ENCODE measurements around the gene SPHKAP.

DNA sequence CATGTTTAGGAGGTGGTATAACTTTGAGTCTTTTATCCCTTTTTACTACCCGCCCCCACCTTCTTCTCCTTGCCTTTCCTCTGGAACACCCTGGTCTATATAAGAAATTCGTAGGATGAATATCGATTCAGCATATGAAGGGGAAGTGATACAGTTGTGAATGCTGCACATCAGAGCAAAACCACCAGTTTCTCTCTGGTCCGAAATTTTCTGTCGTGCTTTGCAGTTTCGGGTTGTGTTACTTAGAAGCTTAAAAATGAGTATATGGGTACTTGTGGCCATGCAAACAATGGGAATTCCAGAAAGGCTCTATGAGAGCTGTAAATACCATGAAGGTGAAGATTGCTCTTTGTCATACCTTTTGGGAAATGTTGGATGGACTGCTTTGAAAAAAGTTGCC is 249.5 kb downstream of the SPHKAP start:
- TF ChIP-seq, protein P1, sequence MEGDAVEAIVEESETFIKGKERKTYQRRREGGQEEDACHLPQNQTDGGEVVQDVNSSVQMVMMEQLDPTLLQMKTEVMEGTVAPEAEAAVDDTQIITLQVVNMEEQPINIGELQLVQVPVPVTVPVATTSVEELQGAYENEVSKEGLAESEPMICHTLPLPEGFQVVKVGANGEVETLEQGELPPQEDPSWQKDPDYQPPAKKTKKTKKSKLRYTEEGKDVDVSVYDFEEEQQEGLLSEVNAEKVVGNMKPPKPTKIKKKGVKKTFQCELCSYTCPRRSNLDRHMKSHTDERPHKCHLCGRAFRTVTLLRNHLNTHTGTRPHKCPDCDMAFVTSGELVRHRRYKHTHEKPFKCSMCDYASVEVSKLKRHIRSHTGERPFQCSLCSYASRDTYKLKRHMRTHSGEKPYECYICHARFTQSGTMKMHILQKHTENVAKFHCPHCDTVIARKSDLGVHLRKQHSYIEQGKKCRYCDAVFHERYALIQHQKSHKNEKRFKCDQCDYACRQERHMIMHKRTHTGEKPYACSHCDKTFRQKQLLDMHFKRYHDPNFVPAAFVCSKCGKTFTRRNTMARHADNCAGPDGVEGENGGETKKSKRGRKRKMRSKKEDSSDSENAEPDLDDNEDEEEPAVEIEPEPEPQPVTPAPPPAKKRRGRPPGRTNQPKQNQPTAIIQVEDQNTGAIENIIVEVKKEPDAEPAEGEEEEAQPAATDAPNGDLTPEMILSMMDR (IDR thresholded peaks at IDR 0.05), result no peak
- TF ChIP-seq RFX5 (IDR thresholded peaks at IDR 0.05; ENCODE audit: low read length), result no peak
